Measurements from ENCODE around the gene MLLT6. TPM values are rescaled to one million over a fixed set of nuclear protein-coding genes. Genes with fewer than 3 reads are reported as not detected.

The MLLT6 gene
- total and polyA plus RNA-seq, 9 donors = 52.3 to 278 (median 170) TPM

- Histone ChIP-seq H3K27ac (no peak overlapping the region), H3K9me3 (no peaks in the 10 kb centered on the region), H3K4me1 (ENCODE audit: insufficient read depth) (no peaks in the 10 kb centered on the region), H3K4me3 (no peak overlapping the region), H3K36me3 (no peaks in the 10 kb centered on the region), H3K27me3 (no peaks in the 10 kb centered on the region)
- TF ChIP-seq, protein P1, sequence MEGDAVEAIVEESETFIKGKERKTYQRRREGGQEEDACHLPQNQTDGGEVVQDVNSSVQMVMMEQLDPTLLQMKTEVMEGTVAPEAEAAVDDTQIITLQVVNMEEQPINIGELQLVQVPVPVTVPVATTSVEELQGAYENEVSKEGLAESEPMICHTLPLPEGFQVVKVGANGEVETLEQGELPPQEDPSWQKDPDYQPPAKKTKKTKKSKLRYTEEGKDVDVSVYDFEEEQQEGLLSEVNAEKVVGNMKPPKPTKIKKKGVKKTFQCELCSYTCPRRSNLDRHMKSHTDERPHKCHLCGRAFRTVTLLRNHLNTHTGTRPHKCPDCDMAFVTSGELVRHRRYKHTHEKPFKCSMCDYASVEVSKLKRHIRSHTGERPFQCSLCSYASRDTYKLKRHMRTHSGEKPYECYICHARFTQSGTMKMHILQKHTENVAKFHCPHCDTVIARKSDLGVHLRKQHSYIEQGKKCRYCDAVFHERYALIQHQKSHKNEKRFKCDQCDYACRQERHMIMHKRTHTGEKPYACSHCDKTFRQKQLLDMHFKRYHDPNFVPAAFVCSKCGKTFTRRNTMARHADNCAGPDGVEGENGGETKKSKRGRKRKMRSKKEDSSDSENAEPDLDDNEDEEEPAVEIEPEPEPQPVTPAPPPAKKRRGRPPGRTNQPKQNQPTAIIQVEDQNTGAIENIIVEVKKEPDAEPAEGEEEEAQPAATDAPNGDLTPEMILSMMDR (IDR thresholded peaks at IDR 0.05) = no peak
- no peak for TF ChIP-seq EP300 (IDR thresholded peaks at IDR 0.05)
- no peak for TF ChIP-seq POLR2A (IDR thresholded peaks at IDR 0.05)
- intact Hi-C loops (cut with DNase I) = loop anchor here (5.0 to 10.0 kb wide), 5 partner anchors 59 to 319 kb away; partner anchors contain the start of genes GPR179 (in 1 of the 4) and SRCIN1 (in 1 of the 4)
- WGBS, 3 donors = 79 to 86% (median 82%) methylated on average over 9 of the region's 9 CpGs
- DNase-seq = no peak
Measured at GRCh38 chr17:38663964-38664644, 41.0 kb upstream of the MLLT6 start.

DNA sequence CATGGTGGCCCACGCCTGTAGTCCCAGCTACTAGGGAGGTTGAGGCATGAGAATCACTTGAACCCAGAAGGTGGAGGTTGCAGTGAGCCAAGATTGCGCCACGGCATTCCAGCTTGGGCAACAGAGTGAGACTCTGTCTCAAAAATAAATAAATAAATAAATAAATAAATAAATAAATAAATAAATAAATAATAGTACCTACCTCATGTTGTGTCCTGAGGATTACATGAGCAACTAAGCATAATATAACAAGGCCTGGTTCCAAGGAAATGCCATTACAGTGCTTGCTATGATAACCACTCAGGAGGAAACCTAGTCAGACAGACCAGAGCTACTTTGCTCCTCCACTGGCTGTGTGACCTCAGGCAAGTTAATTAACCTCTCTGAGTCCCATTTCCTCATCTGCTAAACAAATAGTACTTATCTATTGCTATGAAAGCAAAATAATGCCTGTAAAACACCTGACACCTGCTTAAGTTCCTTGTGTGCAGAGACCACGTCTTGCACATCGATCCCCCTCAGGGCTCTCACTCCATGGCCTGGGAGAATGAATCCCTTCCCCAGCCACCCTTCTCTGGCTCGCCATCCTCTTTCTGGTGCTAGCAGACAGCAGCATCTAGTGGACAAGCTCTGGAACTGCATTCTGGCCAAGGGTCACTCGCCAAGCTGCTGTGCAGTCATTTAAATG is 37.8 kb upstream of the MLLT6 start:
- intact Hi-C loops (cut with DNase I) = loop anchor here (2.0 to 10.0 kb wide), 6 partner anchors 62 to 322 kb away; partner anchors contain the start of genes GPR179 (in 1 of the 4) and SRCIN1 (in 1 of the 4)
- Histone ChIP-seq H3K27me3 (no peaks in the 10 kb centered on the region), H3K36me3 (no peaks in the 10 kb centered on the region), H3K4me3 (no peak overlapping the region), H3K9me3 (no peaks in the 10 kb centered on the region), H3K4me1 (ENCODE audit: insufficient read depth) (no peaks in the 10 kb centered on the region), H3K27ac (no peak overlapping the region)
- 33 to 37% (median 34%) methylated on average over 7 of the region's 7 CpGs for WGBS, 3 donors
- peak; percentile 51 to 65 (median 62) for DNase-seq
- TF ChIP-seq EP300 (IDR thresholded peaks at IDR 0.05) (no peak), POLR2A (IDR thresholded peaks at IDR 0.05) (no peak)
- TF ChIP-seq, protein P1 (IDR thresholded peaks at IDR 0.05) = peak; percentile 73 to 93 (median 91)

DNA sequence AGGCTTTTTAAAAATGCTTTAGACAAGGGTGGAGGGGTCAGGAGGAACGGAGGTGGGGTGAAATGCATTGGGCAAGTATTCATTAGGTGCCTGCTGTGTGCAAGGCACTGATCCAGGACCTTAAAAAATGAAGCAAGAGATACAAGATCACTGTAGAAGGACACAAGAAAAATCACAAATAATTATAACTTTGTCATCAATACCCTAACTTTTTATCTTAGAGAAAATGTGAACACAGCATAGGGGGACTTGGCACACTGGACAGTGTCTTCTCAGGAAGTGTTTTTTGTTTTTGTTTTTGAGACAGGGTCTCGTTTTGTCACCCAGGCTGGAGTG is 37.3 kb upstream of the MLLT6 start:
- TF ChIP-seq EP300 (IDR thresholded peaks at IDR 0.05) = no peak
- TF ChIP-seq POLR2A (IDR thresholded peaks at IDR 0.05) = no peak
- TF ChIP-seq, protein P1 (IDR thresholded peaks at IDR 0.05) = no peak
- Histone ChIP-seq H3K9me3 (no peaks in the 10 kb centered on the region), H3K4me3 (no peak overlapping the region), H3K27ac (no peak overlapping the region), H3K27me3 (no peaks in the 10 kb centered on the region), H3K4me1 (ENCODE audit: insufficient read depth) (no peaks in the 10 kb centered on the region), H3K36me3 (no peaks in the 10 kb centered on the region)
- 41 to 43% (median 42%) methylated on average over 2 of the region's 2 CpGs for WGBS, 3 donors
- DNase-seq = no peak
- intact Hi-C loops (cut with DNase I) = loop anchor here (2.0 to 10.0 kb wide), 6 partner anchors 63 to 323 kb away; partner anchors contain the start of genes GPR179 (in 1 of the 4) and SRCIN1 (in 1 of the 4)

GRCh38 chr17:38669520-38669919 is 35.6 kb upstream of the MLLT6 start:
- Histone ChIP-seq H3K4me1 (ENCODE audit: insufficient read depth) (no peaks in the 10 kb centered on the region), H3K9me3 (no peaks in the 10 kb centered on the region), H3K27me3 (no peaks in the 10 kb centered on the region), H3K36me3 (no peaks in the 10 kb centered on the region), H3K27ac (no peak overlapping the region), H3K4me3 (no peak overlapping the region)
- WGBS, 3 donors = 11 to 26% (median 14%) methylated on average over 6 of the region's 6 CpGs
- TF ChIP-seq, protein P1 (IDR thresholded peaks at IDR 0.05) = no peak
- TF ChIP-seq EP300 (IDR thresholded peaks at IDR 0.05) = no peak
- TF ChIP-seq POLR2A (IDR thresholded peaks at IDR 0.05) = no peak
- no peak for DNase-seq
- intact Hi-C loops (cut with DNase I) = loop anchor here (5.0 to 10.0 kb wide), 5 partner anchors 65 to 325 kb away; partner anchors contain the start of genes GPR179 (in 1 of the 4) and SRCIN1 (in 1 of the 4)

Data from ovary (tissue), 9 donors.